CD4-positive, alpha-beta T cell treated with Interferon gamma for 1 hour (primary cell): ENCODE data around the gene SSBP4.
A peak's percentile ranks its signal among the peaks of the same experiment; 100 is the strongest.
"Not testable (repeated sequence)": the region's sequence is repeated elsewhere in the genome, so short reads cannot be mapped to it uniquely, and the experiment has no call there.

Experiments
- DNase-seq: peaks from one replicate; pipeline ENCODE4 v3.0.0-alpha.2; 2020

Gene SSBP4

GRCh38 chr19:18419195-18419698, at the start of gene SSBP4:
TSS of gene SSBP4 (plus strand) at chr19:18419398. CDS start at chr19:18419649, 251 bp downstream.
- DNase-seq = peak; percentile 72

GRCh38 chr19:18373407-18373891, 45.7 kb upstream of the SSBP4 start:
- DNase-seq = no peak

- DNase-seq = peak; percentile 87
Measured at GRCh38 chr19:18373892-18374629, 45.1 kb upstream of the SSBP4 start.

- no peak for DNase-seq
Measured at GRCh38 chr19:18377026-18377425, 42.2 kb upstream of the SSBP4 start.

GRCh38 chr19:18379803-18380747, 39.1 kb upstream of the SSBP4 start:
- DNase-seq = peak; percentile 35

- no peak for DNase-seq
Measured at GRCh38 chr19:18380843-18381242, 38.4 kb upstream of the SSBP4 start.

GRCh38 chr19:18383622-18384021, 35.6 kb upstream of the SSBP4 start:
- not testable (repeated sequence) for DNase-seq

- DNase-seq = no peak
Measured at GRCh38 chr19:18384775-18385174, 34.4 kb upstream of the SSBP4 start.

- DNase-seq = no peak
Measured at GRCh38 chr19:18385359-18385674, 33.9 kb upstream of the SSBP4 start.

GRCh38 chr19:18385675-18386542, 33.3 kb upstream of the SSBP4 start, which contains the start of gene GDF15:
TSS of gene GDF15 (plus strand) at chr19:18386158. CDS start at chr19:18386190, 32 bp downstream.
- DNase-seq = no peak

- DNase-seq = no peak
Measured at GRCh38 chr19:18386543-18387271, 32.5 kb upstream of the SSBP4 start.

GRCh38 chr19:18388100-18388959, 30.9 kb upstream of the SSBP4 start:
- peak; percentile 84 for DNase-seq

- DNase-seq = no peak
Measured at GRCh38 chr19:18388960-18389725, 30.1 kb upstream of the SSBP4 start.

- no peak for DNase-seq
Measured at GRCh38 chr19:18389726-18390064, 29.5 kb upstream of the SSBP4 start.

- DNase-seq = no peak
Measured at GRCh38 chr19:18390065-18390907, 28.9 kb upstream of the SSBP4 start.

- DNase-seq = no peak
Measured at GRCh38 chr19:18391509-18392075, 27.6 kb upstream of the SSBP4 start.

- DNase-seq = peak; percentile 72
Measured at GRCh38 chr19:18392417-18392816, 26.8 kb upstream of the SSBP4 start.

- DNase-seq = no peak
Measured at GRCh38 chr19:18392926-18393325, 26.3 kb upstream of the SSBP4 start.

- peak; percentile 31 for DNase-seq
Measured at GRCh38 chr19:18393836-18394235, 25.4 kb upstream of the SSBP4 start.
